ENCODE data around the gene RBFOX2. TPM values are rescaled to one million over a fixed set of nuclear protein-coding genes. Genes with fewer than 3 reads are reported as not detected.

RBFOX2 gene
- total RNA-seq, 1 donor from 2014 or later = 70.0 TPM

DNA sequence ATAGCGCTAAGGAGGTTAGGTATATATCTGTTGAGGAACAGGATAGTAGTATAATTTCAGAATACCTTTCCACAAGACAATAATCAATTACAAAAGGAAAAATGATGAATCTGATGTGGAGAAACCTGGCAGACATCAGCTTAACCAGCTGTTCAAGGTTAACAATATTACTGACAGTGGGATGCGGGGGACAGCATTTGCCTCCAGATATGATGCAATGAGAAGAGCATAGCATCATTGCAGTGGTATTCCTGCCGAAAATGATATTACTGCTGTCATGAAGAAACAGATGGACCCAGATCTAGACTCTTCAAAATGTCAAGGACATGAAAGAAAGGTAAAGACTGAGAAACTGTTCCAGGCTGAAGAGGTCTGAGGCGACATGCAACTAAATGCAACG is 49.7 kb downstream of the RBFOX2 start:
- DNase-seq (ENCODE audit: extremely low spot score in 2 of 2) = no peak
- intact Hi-C loops (cut with DNase I) = no loop called here
- Histone ChIP-seq H3K36me3 (no peaks in the 10 kb centered on the region), H3K27me3 (no peaks in the 10 kb centered on the region), H3K27ac (no peak overlapping the region), H3K4me3 (no peak overlapping the region), H3K4me1 (peaks cover 48% of the 10 kb centered on the region), H3K9me3 (no peaks in the 10 kb centered on the region)
- TF ChIP-seq POLR2A (IDR thresholded peaks at IDR 0.05) (no peak), POLR2AphosphoS5 (IDR thresholded peaks at IDR 0.05; ENCODE audit: insufficient read depth in 1 of 2, low read depth in 1 of 2) (no peak)
- TF ChIP-seq, protein P1, sequence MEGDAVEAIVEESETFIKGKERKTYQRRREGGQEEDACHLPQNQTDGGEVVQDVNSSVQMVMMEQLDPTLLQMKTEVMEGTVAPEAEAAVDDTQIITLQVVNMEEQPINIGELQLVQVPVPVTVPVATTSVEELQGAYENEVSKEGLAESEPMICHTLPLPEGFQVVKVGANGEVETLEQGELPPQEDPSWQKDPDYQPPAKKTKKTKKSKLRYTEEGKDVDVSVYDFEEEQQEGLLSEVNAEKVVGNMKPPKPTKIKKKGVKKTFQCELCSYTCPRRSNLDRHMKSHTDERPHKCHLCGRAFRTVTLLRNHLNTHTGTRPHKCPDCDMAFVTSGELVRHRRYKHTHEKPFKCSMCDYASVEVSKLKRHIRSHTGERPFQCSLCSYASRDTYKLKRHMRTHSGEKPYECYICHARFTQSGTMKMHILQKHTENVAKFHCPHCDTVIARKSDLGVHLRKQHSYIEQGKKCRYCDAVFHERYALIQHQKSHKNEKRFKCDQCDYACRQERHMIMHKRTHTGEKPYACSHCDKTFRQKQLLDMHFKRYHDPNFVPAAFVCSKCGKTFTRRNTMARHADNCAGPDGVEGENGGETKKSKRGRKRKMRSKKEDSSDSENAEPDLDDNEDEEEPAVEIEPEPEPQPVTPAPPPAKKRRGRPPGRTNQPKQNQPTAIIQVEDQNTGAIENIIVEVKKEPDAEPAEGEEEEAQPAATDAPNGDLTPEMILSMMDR (IDR thresholded peaks at IDR 0.05) = no peak

DNA sequence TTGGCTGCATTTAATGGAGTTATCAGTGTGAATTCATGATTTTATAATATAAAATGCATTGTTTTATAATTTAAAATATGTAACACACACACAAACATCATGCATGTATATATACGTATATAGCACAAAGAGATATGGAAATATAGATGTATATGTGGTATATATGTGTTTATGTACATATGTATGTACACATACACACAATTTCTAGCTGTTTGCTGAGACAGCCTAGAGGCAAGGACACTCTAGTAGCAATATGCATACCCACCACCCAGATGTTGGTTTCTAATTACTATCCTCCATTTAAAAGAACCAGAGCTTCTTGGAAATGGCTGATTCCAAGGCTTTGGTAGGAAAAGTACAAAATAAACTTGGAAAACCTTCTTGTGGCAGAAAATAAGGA is 50.4 kb downstream of the RBFOX2 start:
- TF ChIP-seq POLR2AphosphoS5 (IDR thresholded peaks at IDR 0.05; ENCODE audit: insufficient read depth in 1 of 2, low read depth in 1 of 2) (no peak), POLR2A (IDR thresholded peaks at IDR 0.05) (no peak)
- TF ChIP-seq, protein P1 (IDR thresholded peaks at IDR 0.05) = no peak
- H3K4me1 ChIP-seq = peaks cover 48% of the 10 kb centered on the region
- H3K4me3 ChIP-seq = no peak overlapping the region
- DNase-seq (ENCODE audit: extremely low spot score in 2 of 2) = no peak
- intact Hi-C loops (cut with DNase I) = no loop called here
- no peaks in the 10 kb centered on the region for H3K9me3 ChIP-seq
- no peaks in the 10 kb centered on the region for H3K27me3 ChIP-seq
- H3K27ac ChIP-seq = no peak overlapping the region
- H3K36me3 ChIP-seq = no peaks in the 10 kb centered on the region

DNA sequence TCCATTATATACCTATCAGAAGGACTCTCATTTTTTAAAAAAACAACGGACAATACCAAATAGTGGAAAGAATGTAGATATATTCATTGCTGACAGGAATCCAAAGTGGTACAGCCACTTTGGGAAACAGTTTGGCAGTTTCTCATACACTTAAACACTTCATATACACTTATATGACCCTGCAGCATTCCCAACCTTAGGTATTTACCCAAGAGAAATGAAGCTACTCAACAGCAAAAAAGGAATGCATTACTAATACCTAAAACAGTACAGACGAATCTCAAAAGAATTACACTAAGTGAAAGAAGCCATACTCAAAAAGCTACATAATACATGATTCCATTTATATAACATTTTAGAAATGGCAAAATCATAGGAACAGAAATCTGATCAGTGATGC is 51.5 kb downstream of the RBFOX2 start:
- Histone ChIP-seq H3K27ac (no peak overlapping the region), H3K36me3 (no peaks in the 10 kb centered on the region), H3K9me3 (no peaks in the 10 kb centered on the region), H3K4me1 (peaks cover 54% of the 10 kb centered on the region), H3K27me3 (no peaks in the 10 kb centered on the region), H3K4me3 (no peak overlapping the region)
- TF ChIP-seq, protein P1 (IDR thresholded peaks at IDR 0.05) = no peak
- TF ChIP-seq POLR2AphosphoS5 (IDR thresholded peaks at IDR 0.05; ENCODE audit: insufficient read depth in 1 of 2, low read depth in 1 of 2) (no peak), POLR2A (IDR thresholded peaks at IDR 0.05) (no peak)
- no peak for DNase-seq (ENCODE audit: extremely low spot score in 2 of 2)
- intact Hi-C loops (cut with DNase I) = no loop called here

DNA sequence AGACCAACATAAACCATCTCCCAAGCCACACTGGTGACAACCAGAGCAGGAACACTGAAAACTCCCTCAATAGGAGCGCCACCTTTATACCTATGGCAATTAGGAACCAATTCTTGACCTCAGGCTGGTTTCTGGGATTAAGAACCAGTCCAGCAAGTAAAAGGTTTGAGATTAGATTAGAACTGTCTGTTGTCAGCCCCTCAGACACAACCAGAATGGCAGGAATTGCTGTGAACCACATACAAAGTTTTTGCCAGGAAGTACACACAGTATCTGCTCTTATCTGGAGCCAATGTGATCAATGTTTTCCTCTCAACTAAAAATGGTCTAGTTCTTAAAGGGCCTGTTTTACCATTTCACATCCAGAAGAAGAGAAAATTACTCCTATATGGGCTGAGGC is 55.2 kb downstream of the RBFOX2 start:
- peak overlapping the region; percentile 80 for H3K27ac ChIP-seq
- intact Hi-C loops (cut with DNase I) = no loop called here
- no peak overlapping the region for H3K4me3 ChIP-seq
- H3K36me3 ChIP-seq = no peaks in the 10 kb centered on the region
- no peaks in the 10 kb centered on the region for H3K9me3 ChIP-seq
- TF ChIP-seq, protein P1 (IDR thresholded peaks at IDR 0.05) = no peak
- TF ChIP-seq POLR2AphosphoS5 (IDR thresholded peaks at IDR 0.05; ENCODE audit: insufficient read depth in 1 of 2, low read depth in 1 of 2) = no peak
- no peak for TF ChIP-seq POLR2A (IDR thresholded peaks at IDR 0.05)
- DNase-seq (ENCODE audit: extremely low spot score in 2 of 2) = no peak
- H3K4me1 ChIP-seq = peaks cover 60% of the 10 kb centered on the region
- no peaks in the 10 kb centered on the region for H3K27me3 ChIP-seq

DNA sequence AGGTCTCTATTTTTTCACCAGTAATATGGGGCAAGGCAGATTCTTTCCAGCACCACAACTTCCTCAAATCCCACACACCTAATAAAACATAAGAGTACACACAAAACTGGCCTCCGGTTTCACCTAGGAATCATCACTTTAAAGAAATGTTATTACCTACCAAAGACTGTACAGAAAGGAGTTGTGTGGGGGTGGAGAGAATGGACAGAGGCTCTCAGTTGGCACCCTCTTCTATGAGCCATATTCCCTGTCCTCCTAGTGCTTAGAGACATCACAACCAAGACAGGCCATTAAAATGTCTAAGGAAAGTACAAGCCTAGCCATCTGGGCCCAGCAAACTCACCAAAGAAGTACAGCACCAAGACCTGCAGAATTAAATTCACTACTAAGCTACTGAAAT is 56.1 kb downstream of the RBFOX2 start:
- DNase-seq (ENCODE audit: extremely low spot score in 2 of 2) = no peak
- Histone ChIP-seq H3K4me3 (no peak overlapping the region), H3K27me3 (no peaks in the 10 kb centered on the region), H3K9me3 (no peaks in the 10 kb centered on the region), H3K36me3 (no peaks in the 10 kb centered on the region), H3K4me1 (peaks cover 60% of the 10 kb centered on the region), H3K27ac (peak overlapping the region; percentile 80)
- intact Hi-C loops (cut with DNase I) = no loop called here
- TF ChIP-seq, protein P1 (IDR thresholded peaks at IDR 0.05) = no peak
- TF ChIP-seq POLR2A (IDR thresholded peaks at IDR 0.05) (no peak), POLR2AphosphoS5 (IDR thresholded peaks at IDR 0.05; ENCODE audit: insufficient read depth in 1 of 2, low read depth in 1 of 2) (no peak)
